Activated CD8-positive, alpha-beta memory T cell treated with anti-CD3 and anti-CD28 coated beads for 36 hours (primary cell): ENCODE measurements around the gene BUD31. TPM values are rescaled to one million over a fixed set of nuclear protein-coding genes. Genes with fewer than 3 reads are reported as not detected.

Experiments used
- total RNA-seq, 2 experiments: library from RNA; stranded (reverse); gene quantifications; one replicate each; pipeline ENCODE4 v1.2.3, GENCODE V29; 2021

The BUD31 gene
- total RNA-seq, 2 experiments from 2014 or later = 173 to 180 TPM

Other genes with a start within 250 kb of the BUD31 start
- not detected for gene KPNA7, start 200.9 kb upstream of the BUD31 start, total RNA-seq
- gene MYH16, start 136.1 kb upstream of the BUD31 start, total RNA-seq = not detected
- gene ARPC1A, start 83.1 kb upstream of the BUD31 start, total RNA-seq = 10 to 100 TPM; 77.9 to 80.4 TPM
- 100 to 1,000 TPM; 267 to 276 TPM for gene ARPC1B, start 34.2 kb upstream of the BUD31 start, total RNA-seq
- gene PDAP1, start 372 bp upstream of the BUD31 start, total RNA-seq = 100 to 1,000 TPM; 207 to 213 TPM
- 1 to 10 TPM; 6.0 to 7.0 TPM for gene PTCD1, start 29.8 kb downstream of the BUD31 start, total RNA-seq
- 10 to 100 TPM; 65.2 to 65.4 TPM for gene CPSF4, start 30.0 kb downstream of the BUD31 start, total RNA-seq
- 100 to 1,000 TPM; 473 to 493 TPM for gene ATP5MF, start 57.2 kb downstream of the BUD31 start, total RNA-seq
- 10 to 100 TPM; 13.1 to 14.4 TPM for gene ZNF789, start 63.9 kb downstream of the BUD31 start, total RNA-seq
- 10 to 100 TPM; 27.2 to 31.2 TPM for gene ZNF394, start 91.3 kb downstream of the BUD31 start, total RNA-seq
- 1 to 10 TPM; 8.6 to 9.0 TPM for gene ZKSCAN5, start 95.7 kb downstream of the BUD31 start, total RNA-seq
- gene FAM200A, start 143.1 kb downstream of the BUD31 start, total RNA-seq = 1 to 10 TPM; 7.1 to 7.3 TPM
- gene ZNF655, start 149.7 kb downstream of the BUD31 start, total RNA-seq = 10 to 100 TPM; 54.9 to 57.1 TPM
- under 1 TPM; 0.80 to 0.86 TPM for gene TMEM225B, start 189.3 kb downstream of the BUD31 start, total RNA-seq
- 10 to 100 TPM; 24.8 to 27.8 TPM for gene ZSCAN25, start 208.0 kb downstream of the BUD31 start, total RNA-seq